HepG2 (cell line): ENCODE data around the gene SYNC. TPM values are rescaled to one million over a fixed set of nuclear protein-coding genes. Genes with fewer than 3 reads are reported as not detected.

ENCODE experiments used
- DPF2 ChIP-seq: sonication (generic); formaldehyde crosslinking; IDR thresholded peaks from 2 replicates; pipeline ENCODE4 v1.4.0; 2020; ENCODE audit warnings: mild to moderate bottlenecking, low read depth, missing genetic modification reagents, borderline replicate concordance
- FOXC1 ChIP-seq: sonication (generic); formaldehyde crosslinking; IDR thresholded peaks from 2 replicates; pipeline ENCODE4 v1.8.0; 2022; ENCODE audit warnings: mild to moderate bottlenecking, missing genetic modification reagents, borderline replicate concordance
- HNRNPLL ChIP-seq: fragments of 200-400 bp; formaldehyde crosslinking; IDR thresholded peaks from 2 replicates; pipeline ENCODE4 v1.6.1; 2017; ENCODE audit warnings: mild to moderate bottlenecking, low read depth, low read length; ENCODE audit not compliant: poor library complexity, severe bottlenecking
- MAFG ChIP-seq: sonication (generic); formaldehyde crosslinking; IDR thresholded peaks from 2 replicates; pipeline ENCODE4 v1.5.1; 2020; ENCODE audit warnings: mild to moderate bottlenecking, missing genetic modification reagents
- NONO ChIP-seq, 2 experiments: fragments of 450-650 bp in 1 of 2; sonication (generic) in 1 of 2; formaldehyde crosslinking in 1 of 2; IDR thresholded peaks in 1 of 2; conservative IDR thresholded peaks in 1 of 2; 2 replicates each; pipeline versions ENCODE4 v1.6.1 to v1.8.0; 2017 to 2022; ENCODE audit warnings: mild to moderate bottlenecking in 1 of 2, missing genetic modification reagents in 1 of 2, moderate library complexity in 1 of 2
- NR2F2 ChIP-seq: IDR thresholded peaks from 2 replicates; pipeline ENCODE4 v1.6.1; 2012; ENCODE audit warnings: low read depth, inconsistent platforms, borderline replicate concordance
- NRL ChIP-seq: sonication (generic); formaldehyde crosslinking; IDR thresholded peaks from 2 replicates; pipeline ENCODE4 v1.5.0; 2020; ENCODE audit warnings: missing genetic modification reagents, mild to moderate bottlenecking, moderate library complexity, borderline replicate concordance
- PAWR ChIP-seq: sonication (generic); formaldehyde crosslinking; IDR thresholded peaks from 2 replicates; pipeline ENCODE4 v1.4.0; 2020; ENCODE audit warnings: missing genetic modification reagents, mild to moderate bottlenecking, borderline replicate concordance
- PHF8 ChIP-seq: sonication (generic); formaldehyde crosslinking; IDR thresholded peaks from 2 replicates; pipeline ENCODE4 v1.5.0; 2020; ENCODE audit warnings: missing genetic modification reagents
- SIX1 ChIP-seq: sonication (generic); formaldehyde crosslinking; IDR thresholded peaks from 2 replicates; pipeline ENCODE4 v1.4.0; 2020; ENCODE audit warnings: missing genetic modification reagents, borderline replicate concordance
- SP140L ChIP-seq: sonication (generic); formaldehyde crosslinking; IDR thresholded peaks from 2 replicates; pipeline ENCODE4 v1.4.0; 2020; ENCODE audit warnings: missing genetic modification reagents, borderline replicate concordance
- STAT5B ChIP-seq: sonication (generic); formaldehyde crosslinking; IDR thresholded peaks from 2 replicates; pipeline ENCODE4 v1.4.0; 2020; ENCODE audit warnings: missing genetic modification reagents
- TARDBP ChIP-seq: sonication (generic); formaldehyde crosslinking; IDR thresholded peaks from 2 replicates; pipeline ENCODE4 v1.8.0; 2022; ENCODE audit warnings: mild to moderate bottlenecking, missing genetic modification reagents
- ZFP36L1 ChIP-seq: sonication (generic); formaldehyde crosslinking; IDR thresholded peaks from 2 replicates; pipeline ENCODE4 v1.8.0; 2022; ENCODE audit warnings: mild to moderate bottlenecking, missing genetic modification reagents, moderate library complexity
- ZFP82 ChIP-seq: sonication (generic); formaldehyde crosslinking; IDR thresholded peaks from 2 replicates; pipeline ENCODE4 v1.5.1; 2020; ENCODE audit warnings: mild to moderate bottlenecking, missing genetic modification reagents, borderline replicate concordance
- ZNF142 ChIP-seq: sonication (generic); formaldehyde crosslinking; IDR thresholded peaks from 2 replicates; pipeline ENCODE4 v1.4.0; 2020; ENCODE audit warnings: missing genetic modification reagents
- ZNF33B ChIP-seq: sonication (generic); formaldehyde crosslinking; IDR thresholded peaks from 2 replicates; pipeline ENCODE4 v1.5.1; 2020; ENCODE audit warnings: mild to moderate bottlenecking, missing genetic modification reagents
- ZNF430 ChIP-seq: sonication (generic); formaldehyde crosslinking; IDR thresholded peaks from 2 replicates; pipeline ENCODE4 v1.9.0; 2021; ENCODE audit warnings: mild to moderate bottlenecking, missing genetic modification reagents
- ZNF441 ChIP-seq: sonication (generic); formaldehyde crosslinking; IDR thresholded peaks from 2 replicates; pipeline ENCODE4 v1.7.0; 2021; ENCODE audit warnings: missing genetic modification reagents, borderline replicate concordance
- polyA plus RNA-seq, 8 experiments: library from polyadenylated mRNA; depleted of rRNA in 3 of 8; stranded (reverse) in 7 of 8; unstranded in 1 of 8; fragments of >200 nt; fragmentation: Illumina TruSeq in 4 of 8; extraction: Trizol in 4 of 8; gene quantifications; 2 replicates each; pipeline versions ENCODE4 v1.2.1 to v1.2.3, GENCODE V29; 2011 to 2016; ENCODE audit warnings: low read depth in 4 of 8, missing spikeins in 1 of 8, mixed read lengths in 1 of 8; ENCODE audit not compliant: insufficient read depth in 1 of 8
- total RNA-seq, 5 experiments: library from RNA; depleted of rRNA; stranded (reverse); fragments of >200 nt; fragmentation: Illumina TruSeq; extraction: Trizol; gene quantifications; 2 replicates each; pipeline ENCODE4 v1.2.3, GENCODE V29; 2016; ENCODE audit warnings: low read depth in 1 of 5
- TF ChIP-seq, protein P1 (sequence below): sonication (generic); formaldehyde crosslinking; IDR thresholded peaks from 2 replicates; pipeline ENCODE4 v1.5.0; 2020; ENCODE audit warnings: mild to moderate bottlenecking, low read depth, missing genetic modification reagents, borderline replicate concordance
- TF ChIP-seq, protein P2 (sequence below): sonication (generic); formaldehyde crosslinking; IDR thresholded peaks from 2 replicates; pipeline ENCODE4 v1.4.0; 2020; ENCODE audit warnings: missing genetic modification reagents

Gene SYNC
- total and polyA plus RNA-seq, 2 of the 13 experiments (the other 11 are each of a cell fraction or from before 2014, with no cell fraction given), result 2.4 to 5.4 TPM

- TF ChIP-seq, protein P1, sequence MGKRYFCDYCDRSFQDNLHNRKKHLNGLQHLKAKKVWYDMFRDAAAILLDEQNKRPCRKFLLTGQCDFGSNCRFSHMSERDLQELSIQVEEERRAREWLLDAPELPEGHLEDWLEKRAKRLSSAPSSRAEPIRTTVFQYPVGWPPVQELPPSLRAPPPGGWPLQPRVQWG (CRISPR knock-in tag), result no peak
- TF ChIP-seq ZFP82 (CRISPR knock-in tag), result peak; percentile 93; the same call in 1 of the 2 replicates
- no peak for TF ChIP-seq STAT5B (CRISPR knock-in tag)
- TF ChIP-seq SP140L (CRISPR knock-in tag), result no peak
- TF ChIP-seq MAFG (CRISPR knock-in tag), result no peak
- TF ChIP-seq ZNF430 (CRISPR knock-in tag), result peak; percentile 93; the same call in 1 of the 2 replicates
- TF ChIP-seq HNRNPLL, result peak; percentile 95
- TF ChIP-seq PAWR (CRISPR knock-in tag), result no peak
- no peak for TF ChIP-seq NR2F2
- peak; percentile 95; the same call in 1 of the 2 replicates for TF ChIP-seq NRL (CRISPR knock-in tag)
- peak; percentile 98 for TF ChIP-seq ZFP36L1 (CRISPR knock-in tag)
- peak; percentile 66; the same call in 1 of the 2 replicates for TF ChIP-seq ZNF33B (CRISPR knock-in tag)
- TF ChIP-seq TARDBP (CRISPR knock-in tag), result peak; percentile 19; the same call in 1 of the 2 replicates
- no peak for TF ChIP-seq NONO (IDR thresholded peaks at IDR 0.05)
- TF ChIP-seq NONO (CRISPR knock-in tag; conservative IDR thresholded peaks at IDR 0.05), result peak; percentile 67
- TF ChIP-seq PHF8 (CRISPR knock-in tag), result peak; percentile 98
- 0 out of 2 replicates have a peak, but pooled peaks have one; percentile 41 for TF ChIP-seq ZNF441
- TF ChIP-seq FOXC1, result peak; percentile 76
- no peak for TF ChIP-seq DPF2 (CRISPR knock-in tag)
- TF ChIP-seq SIX1 (CRISPR knock-in tag), result no peak
- peak; percentile 55; the same call in 1 of the 2 replicates for TF ChIP-seq ZNF142 (CRISPR knock-in tag)
- TF ChIP-seq, protein P2, sequence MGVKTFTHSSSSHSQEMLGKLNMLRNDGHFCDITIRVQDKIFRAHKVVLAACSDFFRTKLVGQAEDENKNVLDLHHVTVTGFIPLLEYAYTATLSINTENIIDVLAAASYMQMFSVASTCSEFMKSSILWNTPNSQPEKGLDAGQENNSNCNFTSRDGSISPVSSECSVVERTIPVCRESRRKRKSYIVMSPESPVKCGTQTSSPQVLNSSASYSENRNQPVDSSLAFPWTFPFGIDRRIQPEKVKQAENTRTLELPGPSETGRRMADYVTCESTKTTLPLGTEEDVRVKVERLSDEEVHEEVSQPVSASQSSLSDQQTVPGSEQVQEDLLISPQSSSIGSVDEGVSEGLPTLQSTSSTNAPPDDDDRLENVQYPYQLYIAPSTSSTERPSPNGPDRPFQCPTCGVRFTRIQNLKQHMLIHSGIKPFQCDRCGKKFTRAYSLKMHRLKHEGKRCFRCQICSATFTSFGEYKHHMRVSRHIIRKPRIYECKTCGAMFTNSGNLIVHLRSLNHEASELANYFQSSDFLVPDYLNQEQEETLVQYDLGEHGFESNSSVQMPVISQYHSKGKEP (CRISPR knock-in tag), result no peak
Measured at GRCh38 chr1:32650752-32651460, 51.7 kb downstream of the SYNC start, which contains the start of gene RBBP4 (continued).
